Heart right ventricle (tissue), 16 donors: ENCODE measurements around the gene KIFC3. TPM values are rescaled to one million over a fixed set of nuclear protein-coding genes. Genes with fewer than 3 reads are reported as not detected.
"Not testable (repeated sequence)": the region's sequence is repeated elsewhere in the genome, so short reads cannot be mapped to it uniquely, and the experiment has no call there.

Experiments used
- ATAC-seq, 8 donors: fragments of 200-7000 bp; cut with Tn5 transposase; one replicate each; pipeline ENCODE4 v1.9.1; 2020; ENCODE audit warnings: mild to moderate bottlenecking in 8 of 8, moderate library complexity in 8 of 8, moderate number of reproducible peaks in 1 of 8
- DNase-seq, 2 donors: peaks; one replicate each; pipeline ENCODE4 v3.0.0-alpha.2; 2020
- H3K27ac ChIP-seq, 10 donors: fragments of 200-600 bp; sonication (generic) in 2 of 10; one replicate each; pipeline versions ENCODE4 v1.5.0 to v1.8.0; 2020 to 2022; ENCODE audit warnings: mild to moderate bottlenecking in 3 of 10
- H3K27me3 ChIP-seq, 7 donors: fragments of 200-600 bp; one replicate each; pipeline ENCODE4 v1.8.0; 2021 to 2022; ENCODE audit warnings: mild to moderate bottlenecking in 2 of 7
- H3K36me3 ChIP-seq, 9 donors: fragments of 200-600 bp; sonication (generic) in 1 of 9; one replicate each; pipeline versions ENCODE4 v1.5.0 to v1.8.0; 2020 to 2022; ENCODE audit warnings: mild to moderate bottlenecking in 2 of 9
- H3K4me1 ChIP-seq, 9 donors: fragments of 200-600 bp; sonication (generic) in 1 of 9; one replicate each; pipeline versions ENCODE4 v1.5.0 to v1.8.0; 2020 to 2022; ENCODE audit warnings: mild to moderate bottlenecking in 4 of 9
- H3K4me3 ChIP-seq, 10 donors: fragments of 200-600 bp; sonication (generic) in 2 of 10; one replicate each; pipeline versions ENCODE4 v1.5.0 to v1.8.0; 2020 to 2022; ENCODE audit warnings: mild to moderate bottlenecking in 7 of 10, moderate library complexity in 2 of 10
- H3K9me3 ChIP-seq, 11 donors: fragments of 200-600 bp in 10 of 11; sonication (generic) in 2 of 11; one replicate each; pipeline versions ENCODE4 v1.5.0 to v1.8.0; 2013 to 2022; ENCODE audit warnings: mild to moderate bottlenecking in 2 of 11, control low read depth in 1 of 11, moderate library complexity in 1 of 11
- WGBS, 2 donors: extraction: QIAGEN DNeasy Blood & Tissue Kit; methylation state at CpG; one replicate each; pipeline ENCODE4 v1.1.7; 2013; ENCODE audit warnings: inconsistent platforms in 1 of 2; 5-methylcytosine and 5-hydroxymethylcytosine counted together
- intact Hi-C, 10 donors: fragments of 100-400 bp; cut with DNase I; formaldehyde crosslinking; loops; one replicate each; pipeline versions ENCODE4 v1.11.1 to v1.14.2; 2022
- polyA plus RNA-seq, 2 donors: library from polyadenylated mRNA; stranded (reverse); fragments of 200-250 nt; gene quantifications; one replicate each; pipeline ENCODE4 v1.2.3, GENCODE V29; 2013
- total RNA-seq, 10 donors: library from RNA; stranded (reverse); fragmentation: NEBNext Ultra II Directional in 3 of 10; extraction: Animal tissue kit (Norgen Biotek cat#: 25700) in 3 of 10; gene quantifications; one replicate each; pipeline versions ENCODE4 v1.2.1 to v1.2.4, GENCODE V29; 2021 to 2023
- TF ChIP-seq, protein P1 (sequence below), 9 donors: fragments of 200-600 bp; sonication (generic) in 2 of 9; IDR thresholded peaks; one replicate each; pipeline versions ENCODE4 v1.5.0 to v1.8.0; 2021 to 2022; ENCODE audit warnings: antibody characterized with exemption in 9 of 9, mild to moderate bottlenecking in 5 of 9, moderate library complexity in 1 of 9
- donor health status: Arrhythmogenic right ventricular cardiomyopathy.
- donor health status: ischemic (EF 13 %, LVEDD 7.1; RV severe dilation, severe dysfunction).
- donor health status: healthy with polysubstance abuse.
- donor health status: DM: no; HTN: yes; CAD: no.
- donor health status: DM: no; HTN: no; CAD: no.
- donor health status: ischemic (EF 25% LVEDD 6.9; RV normal size, moderate dysfunction).
- donor health status: ischemic (EF 25% LVEDD 5.7; RV mildly dilated, moderate dysfunction).
- donor health status: healthy.
- donor health status: DM: yes; HTN: yes; CAD: no.
- donor health status: Ischemic cardiomyopathy.
- donor health status: ischemic (EF 35%, LVEDD 5.7; RV mildly dilated, moderate dysfunction).
- donor health status: nonischemic (EF 11% LVEDD 7.7; RV severe dilation, severe dysfunction).
- donor health status: DM: yes; HTN: yes; CAD: no.
- donor health status: PGD.
- donor health status: ischemic (EF 29% LVEDD 5.4; RV normal size, mild dysfunction).
- donor health status: nonischemic (EF 23%, LVEDD 6.1; RV moderate dilation, normal function).

Gene KIFC3
- total and polyA plus RNA-seq, 12 donors: 42.5 to 97.4 (median 63.5) TPM

DNA sequence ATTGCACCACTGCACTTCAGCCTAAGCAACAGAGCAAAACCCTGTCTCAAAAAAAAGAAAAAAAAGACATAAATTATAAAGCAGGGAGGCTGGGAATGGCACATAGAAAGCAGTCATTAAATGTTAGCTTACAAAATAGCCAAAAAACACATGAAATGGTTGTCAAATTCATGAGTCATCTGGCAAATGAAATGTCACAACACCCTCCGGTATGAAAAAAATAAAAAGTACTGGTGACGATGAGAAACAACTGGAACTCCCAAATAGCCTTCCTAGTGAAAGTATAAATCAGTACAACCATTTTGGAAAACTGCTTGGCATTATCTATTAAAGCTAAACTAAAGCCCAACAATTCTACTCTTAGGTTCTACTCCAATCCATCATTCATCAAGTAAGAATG, 70.3 kb downstream of the KIFC3 start:
- peaks cover 0 to under 1% (median 0%) of the 10 kb centered on the region in 9 donors for H3K36me3 ChIP-seq
- DNase-seq: no peak
- no peaks in the 10 kb centered on the region for H3K27me3 ChIP-seq
- no peak overlapping the region for H3K4me3 ChIP-seq
- peaks cover 0 to 7% (median 0%) of the 10 kb centered on the region in 11 donors for H3K9me3 ChIP-seq
- peaks cover 11 to 22% (median 18%) of the 10 kb centered on the region in 9 donors for H3K4me1 ChIP-seq
- H3K27ac ChIP-seq: no peak overlapping the region
- no peak for ATAC-seq
- 53 to 78% methylated on average over 2 of the region's 2 CpGs for WGBS, 2 donors
- TF ChIP-seq, protein P1, sequence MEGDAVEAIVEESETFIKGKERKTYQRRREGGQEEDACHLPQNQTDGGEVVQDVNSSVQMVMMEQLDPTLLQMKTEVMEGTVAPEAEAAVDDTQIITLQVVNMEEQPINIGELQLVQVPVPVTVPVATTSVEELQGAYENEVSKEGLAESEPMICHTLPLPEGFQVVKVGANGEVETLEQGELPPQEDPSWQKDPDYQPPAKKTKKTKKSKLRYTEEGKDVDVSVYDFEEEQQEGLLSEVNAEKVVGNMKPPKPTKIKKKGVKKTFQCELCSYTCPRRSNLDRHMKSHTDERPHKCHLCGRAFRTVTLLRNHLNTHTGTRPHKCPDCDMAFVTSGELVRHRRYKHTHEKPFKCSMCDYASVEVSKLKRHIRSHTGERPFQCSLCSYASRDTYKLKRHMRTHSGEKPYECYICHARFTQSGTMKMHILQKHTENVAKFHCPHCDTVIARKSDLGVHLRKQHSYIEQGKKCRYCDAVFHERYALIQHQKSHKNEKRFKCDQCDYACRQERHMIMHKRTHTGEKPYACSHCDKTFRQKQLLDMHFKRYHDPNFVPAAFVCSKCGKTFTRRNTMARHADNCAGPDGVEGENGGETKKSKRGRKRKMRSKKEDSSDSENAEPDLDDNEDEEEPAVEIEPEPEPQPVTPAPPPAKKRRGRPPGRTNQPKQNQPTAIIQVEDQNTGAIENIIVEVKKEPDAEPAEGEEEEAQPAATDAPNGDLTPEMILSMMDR (IDR thresholded peaks at IDR 0.05): no peak
- intact Hi-C loops: no loop called here

DNA sequence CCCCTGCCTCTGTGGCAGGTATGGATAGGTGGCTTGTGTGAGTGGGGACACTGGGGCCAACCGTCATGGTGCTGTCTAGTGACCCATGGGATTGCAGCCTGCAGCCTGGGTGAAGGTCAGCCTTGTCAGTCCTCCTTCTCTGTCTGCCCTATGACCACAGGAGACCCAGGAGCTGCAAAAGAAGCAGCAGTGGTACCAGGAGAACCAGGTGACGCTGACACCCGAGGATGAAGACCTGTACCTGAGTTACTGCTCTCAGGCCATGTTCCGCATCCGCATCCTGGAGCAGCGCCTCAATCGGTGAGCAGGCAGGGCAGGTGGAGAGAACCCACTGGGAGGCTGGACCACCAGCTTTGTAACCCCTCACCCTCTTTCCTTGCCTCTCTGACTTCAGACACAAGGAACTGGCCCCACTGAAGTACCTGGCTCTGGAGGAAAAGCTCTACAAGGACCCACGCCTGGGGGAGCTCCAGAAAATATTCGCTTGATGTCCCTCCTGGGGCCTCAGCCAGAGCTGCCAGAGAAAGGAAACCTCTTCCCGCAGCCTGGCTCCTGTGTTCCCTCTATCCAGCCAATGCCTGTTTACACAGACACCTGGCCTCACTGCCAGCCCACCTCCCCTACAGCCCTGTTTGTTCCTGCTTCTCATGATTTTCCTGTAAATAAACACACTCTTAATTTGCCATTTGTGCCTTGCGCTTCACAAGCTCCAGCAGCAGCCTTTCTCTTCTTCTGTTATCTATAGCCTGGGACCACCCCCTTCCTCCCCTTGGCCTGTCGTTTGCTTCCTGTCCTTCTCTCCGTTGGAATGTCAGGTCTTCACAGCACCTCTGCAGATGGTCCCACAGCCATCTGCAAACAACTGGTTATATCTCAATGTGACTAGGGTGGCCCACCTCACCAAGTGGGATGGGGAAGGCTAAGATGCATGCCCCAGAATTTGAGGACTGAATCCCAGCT, 71.2 kb downstream of the KIFC3 start:
- TF ChIP-seq, protein P1 (IDR thresholded peaks at IDR 0.05): no peak
- 65 to 68% methylated on average over 13 of the region's 13 CpGs for WGBS, 2 donors
- H3K36me3 ChIP-seq: no peaks in the 10 kb centered on the region
- intact Hi-C loops: no loop called here
- ATAC-seq: no peak
- peaks cover 5 to 12% (median 8%) of the 10 kb centered on the region in 9 donors for H3K4me1 ChIP-seq
- DNase-seq: no peak
- peaks cover 0 to 7% (median 0%) of the 10 kb centered on the region in 11 donors for H3K9me3 ChIP-seq
- no peaks in the 10 kb centered on the region for H3K27me3 ChIP-seq
- no peak overlapping the region for H3K27ac ChIP-seq
- H3K4me3 ChIP-seq: no peak overlapping the region

GRCh38 chr16:57729852-57730251, 72.4 kb downstream of the KIFC3 start:
- not testable (repeated sequence) for H3K27me3 ChIP-seq, H3K36me3 ChIP-seq, H3K27ac ChIP-seq, ATAC-seq, H3K4me1 ChIP-seq, H3K9me3 ChIP-seq, DNase-seq, H3K4me3 ChIP-seq
- WGBS, 2 donors: 94 to 96% methylated on average over 6 of the region's 6 CpGs
- intact Hi-C loops: loop anchor here in 2 of 10 donors (10.0 kb wide), 2 partner anchors 145 to 155 kb away; no protein-coding TSS in a partner anchor

GRCh38 chr16:57729182-57729484, 73.2 kb downstream of the KIFC3 start:
- intact Hi-C loops: loop anchor here in 2 of 10 donors (10.0 kb wide), 2 partner anchors 144 to 154 kb away; no protein-coding TSS in a partner anchor

More at GRCh38 chr16:57729182-57729484, 73.2 kb downstream of the KIFC3 start:
- Histone ChIP-seq H3K9me3 (peaks cover 0 to 7% (median 0%) of the 10 kb centered on the region in 11 donors), H3K27me3 (no peaks in the 10 kb centered on the region), H3K36me3 (no peaks in the 10 kb centered on the region), H3K4me1 (peaks cover 0 to 2% (median under 1%) of the 10 kb centered on the region in 9 donors), H3K4me3 (no peak overlapping the region), H3K27ac (no peak overlapping the region)
- DNase-seq: no peak
- 80 to 84% methylated on average over 1 of the region's 1 CpG for WGBS, 2 donors
- ATAC-seq: no peak
- TF ChIP-seq, protein P1 (IDR thresholded peaks at IDR 0.05): no peak
